Endothelial cell of umbilical vein (primary cell): Measurements from ENCODE around the gene STXBP2. TPM values are rescaled to one million over a fixed set of nuclear protein-coding genes. Genes with fewer than 3 reads are reported as not detected.

Source experiments
- BruUV-seq: library from RNA; stranded (reverse); fragments of 400-500 nt; replicated peaks from 2 replicates; lab custom pipeline; 2021; lab: Mats Ljungman, UMichigan
- CTCF ChIA-PET: fragments of 300-600, 350-600 bp; sonication (Branson Sonifier 250); formaldehyde crosslinking; loops from one replicate; lab custom pipeline; 2021; ENCODE audit warnings: antibody characterized with exemption, inconsistent platforms; lab: Charles Lee
- POLR2A ChIA-PET: fragments of 300-600, 350-600 bp; sonication (Branson Sonifier 250); formaldehyde crosslinking; loops from one replicate; lab custom pipeline; 2021; ENCODE audit warnings: antibody characterized with exemption, inconsistent platforms; lab: Charles Lee
- DNase-seq: peaks from one replicate; pipeline ENCODE4 v3.0.0-alpha.2; 2011; ENCODE audit warnings: low read depth, low spot score
- FAIRE-seq: peaks from 2 replicates; lab custom pipeline; 2011; peaks lifted over from hg19 to GRCh38; lab: Jason Lieb, UNC
- H2AFZ ChIP-seq: 2 replicates; pipeline ENCODE4 v1.6.0; 2012; ENCODE audit warnings: low read depth, low read length, control low read depth, inconsistent platforms
- H3K27ac ChIP-seq: 2 replicates; pipeline ENCODE4 v1.5.1; 2011; ENCODE audit warnings: low read depth, mild to moderate bottlenecking, control low read depth, low read length, moderate library complexity; ENCODE audit not compliant: insufficient read depth
- H3K27me3 ChIP-seq, 2 experiments: 2 replicates each; pipeline versions ENCODE4 v1.6.0 to v1.6.1; 2011; ENCODE audit warnings: low read length in 2 of 2, mixed read lengths in 1 of 2; ENCODE audit not compliant: control insufficient read depth in 2 of 2, insufficient read depth in 2 of 2
- H3K36me3 ChIP-seq, 2 experiments: 2 replicates in 1 of 2; 3 replicates in 1 of 2; pipeline ENCODE4 v1.5.1; 2011; ENCODE audit warnings: low read length in 2 of 2, mild to moderate bottlenecking in 1 of 2, moderate library complexity in 1 of 2; ENCODE audit not compliant: control insufficient read depth in 2 of 2, insufficient read depth in 2 of 2; ENCODE audit errors: extremely low read depth in 1 of 2
- H3K4me1 ChIP-seq: 3 replicates; pipeline ENCODE4 v1.5.1; 2011; ENCODE audit warnings: mild to moderate bottlenecking, low read length; ENCODE audit not compliant: control insufficient read depth, insufficient read depth; ENCODE audit errors: extremely low read depth
- H3K4me2 ChIP-seq: 2 replicates; pipeline ENCODE4 v1.6.1; 2011; ENCODE audit warnings: low read length, control low read depth, mixed read lengths; ENCODE audit not compliant: insufficient read depth
- H3K4me3 ChIP-seq, 3 experiments: fragments of 200-600 bp in 1 of 3; sonication (generic), shearing (Covaris generic) in 1 of 3; replicated peaks in 1 of 3; 2 replicates each; pipeline ENCODE4 v1.5.1; 2011 to 2016; ENCODE audit warnings: control low read depth in 3 of 3, low read length in 3 of 3, mild to moderate bottlenecking in 2 of 3, inconsistent platforms in 1 of 3, low read depth in 1 of 3, moderate library complexity in 1 of 3; ENCODE audit not compliant: insufficient read depth in 1 of 3
- H3K79me2 ChIP-seq: 2 replicates; pipeline ENCODE4 v1.6.0; 2012; ENCODE audit warnings: low read length, inconsistent platforms; ENCODE audit not compliant: control insufficient read depth, insufficient read depth
- H3K9ac ChIP-seq: replicated peaks from 2 replicates; pipeline ENCODE3; 2011; ENCODE audit warnings: low read length, control low read depth; ENCODE audit not compliant: insufficient read depth; ENCODE audit errors: extremely low read depth
- H3K9me1 ChIP-seq: replicated peaks from 3 replicates; pipeline ENCODE4 v1.6.0; 2011; ENCODE audit warnings: mild to moderate bottlenecking, low read length; ENCODE audit not compliant: control insufficient read depth, insufficient read depth; ENCODE audit errors: extremely low read depth
- H3K9me3 ChIP-seq: replicated peaks from 2 replicates; pipeline ENCODE4 v1.5.1; 2012; ENCODE audit warnings: low read length, inconsistent platforms; ENCODE audit not compliant: control insufficient read depth, insufficient read depth
- H4K20me1 ChIP-seq: replicated peaks from 2 replicates; pipeline ENCODE3; 2011; ENCODE audit warnings: mild to moderate bottlenecking, low read length; ENCODE audit not compliant: control insufficient read depth, insufficient read depth; ENCODE audit errors: extremely low read depth
- GATA2 ChIP-seq: IDR thresholded peaks from 2 replicates; pipeline ENCODE4 v1.7.0; 2011; ENCODE audit warnings: low read depth, mild to moderate bottlenecking, moderate library complexity, mixed read lengths, low read length; ENCODE audit not compliant: insufficient read length, insufficient read depth
- MAX ChIP-seq: IDR thresholded peaks from 2 replicates; pipeline ENCODE4 v1.6.1; 2011; ENCODE audit not compliant: insufficient read depth, insufficient read length
- MYC ChIP-seq: IDR thresholded peaks from one replicate; pipeline ENCODE4 v1.6.1; 2011; ENCODE audit warnings: mild to moderate bottlenecking, low read depth, low read length
- POLR2AphosphoS5 ChIP-seq: IDR thresholded peaks from 2 replicates; pipeline ENCODE4 v1.6.1; 2012; ENCODE audit warnings: low read depth, mild to moderate bottlenecking, control low read depth, low read length, moderate library complexity; ENCODE audit not compliant: insufficient read depth
- dilution Hi-C: fragments of 300-500 bp; cut with MboI; formaldehyde crosslinking; loops from one replicate; pipeline ENCODE4 v1.15.0; 2019; ENCODE audit warnings: low sequenced_read_pairs; ENCODE audit not compliant: extremely low pct_ligation_motif_present
- intact Hi-C: fragments of 100-400 bp; cut with micrococcal nuclease; formaldehyde crosslinking; loops from one replicate; pipeline ENCODE4 v1.10.0; 2022
- polyA plus RNA-seq, 4 experiments: library from polyadenylated mRNA; depleted of rRNA in 3 of 4; stranded (reverse) in 3 of 4; unstranded in 1 of 4; fragments of >200 nt; gene quantifications; 2 replicates each; pipeline versions ENCODE4 v1.2.1 to v1.2.3, GENCODE V29; 2011 to 2012; ENCODE audit warnings: missing spikeins in 1 of 4
- total RNA-seq: library from RNA; stranded (reverse); gene quantifications from 2 replicates; pipeline ENCODE4 v1.2.3, GENCODE V29; 2021

STXBP2 gene
- total and polyA plus RNA-seq, 2 donors (not counting 3 experiments of a cell fraction or from before 2014, with no cell fraction given) = 70.0 to 105 TPM

GRCh38 chr19:7600721-7601120, 36.2 kb upstream of the STXBP2 start:
- CTCF ChIA-PET = no interaction called here
- Histone ChIP-seq H3K27me3 (peaks cover 17% of the 10 kb centered on the region in 2 experiments), H2AFZ (no peak overlapping the region), H3K27ac (no peak overlapping the region), H3K4me1 (no peaks in the 10 kb centered on the region), H4K20me1 (no peaks in the 10 kb centered on the region), H3K9ac (no peak overlapping the region), H3K4me2 (no peak overlapping the region), H3K4me3 (no peak overlapping the region), H3K79me2 (no peaks in the 10 kb centered on the region), H3K36me3 (no peaks in the 10 kb centered on the region), H3K9me3 (no peaks in the 10 kb centered on the region), H3K9me1 (no peaks in the 10 kb centered on the region)
- no peak for TF ChIP-seq MYC
- no peak for TF ChIP-seq MAX
- FAIRE-seq = no peak
- no TSS peak for BruUV-seq
- POLR2A ChIA-PET = no interaction called here
- intact Hi-C loops = no loop called here
- DNase-seq = no peak
- dilution Hi-C loops = no loop called here

- H3K9ac ChIP-seq = no peak overlapping the region
- DNase-seq (no peak), FAIRE-seq (no peak)
- ChIA-PET CTCF (interaction anchor here (0.6 kb wide), 1 partner anchor 638 kb away, joined by 3 read pairs; no protein-coding TSS in a partner anchor), POLR2A (interaction anchor here (0.6 kb wide), 1 partner anchor 500 kb away, joined by 3 read pairs; no protein-coding TSS in a partner anchor)
- no peak overlapping the region for H3K4me2 ChIP-seq
- no peaks in the 10 kb centered on the region for H3K79me2 ChIP-seq
- H4K20me1 ChIP-seq = no peaks in the 10 kb centered on the region
- dilution Hi-C loops (no loop called here), intact Hi-C loops (no loop called here)
- no peaks in the 10 kb centered on the region for H3K4me1 ChIP-seq
- H3K36me3 ChIP-seq = no peaks in the 10 kb centered on the region
- no peak overlapping the region for H3K27ac ChIP-seq
- no peak overlapping the region for H3K4me3 ChIP-seq
- TF ChIP-seq MAX = no peak
- TF ChIP-seq POLR2AphosphoS5 = no peak
- TF ChIP-seq GATA2 = no peak
- H2AFZ ChIP-seq = no peak overlapping the region
- peaks cover 5 to 7% of the 10 kb centered on the region in 2 experiments for H3K27me3 ChIP-seq
- H3K9me1 ChIP-seq = no peaks in the 10 kb centered on the region
- no TSS peak for BruUV-seq
- no peaks in the 10 kb centered on the region for H3K9me3 ChIP-seq
These were observed 34.5 kb upstream of the STXBP2 start for GRCh38 chr19:7602240-7602934.
